Glutamatergic neuron (in vitro differentiated cells): ENCODE measurements around the gene TEKT2. TPM values are rescaled to one million over a fixed set of nuclear protein-coding genes. Genes with fewer than 3 reads are reported as not detected.

ENCODE experiments used
- DNase-seq: peaks from one replicate; pipeline ENCODE4 v3.0.0; 2022
- H3K27ac Mint-ChIP-seq: one replicate; pipeline ENCODE4 v1.8.0; 2020; ENCODE audit warnings: mild to moderate bottlenecking, mixed read lengths, inconsistent platforms; ENCODE audit not compliant: unreplicated experiment
- H3K27me3 Mint-ChIP-seq: one replicate; pipeline ENCODE4 v1.8.0; 2020; ENCODE audit warnings: mild to moderate bottlenecking, moderate library complexity, mixed read lengths, inconsistent platforms; ENCODE audit not compliant: unreplicated experiment
- H3K36me3 Mint-ChIP-seq: one replicate; pipeline ENCODE4 v1.8.0; 2020; ENCODE audit warnings: mild to moderate bottlenecking, mixed read lengths, inconsistent platforms; ENCODE audit not compliant: unreplicated experiment
- H3K4me1 Mint-ChIP-seq: one replicate; pipeline ENCODE4 v1.8.0; 2020; ENCODE audit warnings: mild to moderate bottlenecking, low read depth, mixed read lengths, inconsistent platforms; ENCODE audit not compliant: unreplicated experiment
- H3K4me3 Mint-ChIP-seq: one replicate; pipeline ENCODE4 v1.8.0; 2020; ENCODE audit warnings: mild to moderate bottlenecking, mixed read lengths, inconsistent platforms; ENCODE audit not compliant: unreplicated experiment
- H3K9me3 Mint-ChIP-seq: one replicate; pipeline ENCODE4 v1.8.0; 2020; ENCODE audit warnings: mild to moderate bottlenecking, moderate library complexity, mixed read lengths, inconsistent platforms; ENCODE audit not compliant: unreplicated experiment
- total RNA-seq: library from RNA; stranded (reverse); fragmentation: NEBNext Ultra II Directional; extraction: Animal tissue kit (Norgen Biotek cat#: 25700); gene quantifications from one replicate; pipeline ENCODE4 v1.2.1, GENCODE V29; 2021; ENCODE audit not compliant: unreplicated experiment
- TF ChIP-seq, protein P1 (sequence below): fragments of 200-600 bp; sonication (generic); IDR thresholded peaks from one replicate; pipeline ENCODE4 v1.5.0; 2021; ENCODE audit not compliant: partially characterized antibody, unreplicated experiment

TEKT2 gene
- total RNA-seq, 1 donor from 2014 or later = 1.6 TPM

DNA sequence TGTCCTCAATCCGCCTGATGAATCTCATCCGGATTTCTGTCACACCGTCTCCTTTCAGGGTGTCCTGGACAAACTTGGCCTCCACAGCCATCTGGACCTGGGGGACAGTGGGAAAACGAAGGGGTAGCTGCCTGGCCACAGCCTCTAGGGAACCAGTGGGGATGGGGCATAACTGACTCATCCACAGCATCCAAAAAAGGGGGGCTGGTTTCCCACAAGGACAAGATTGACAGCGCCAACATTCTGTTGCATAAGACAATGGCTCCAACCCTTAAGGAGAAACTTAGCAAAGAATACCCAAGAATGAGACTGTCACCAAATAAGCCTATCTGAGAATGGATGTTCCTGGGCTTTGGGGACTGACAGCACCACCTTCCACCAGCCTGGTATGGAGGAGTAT lies 53.3 kb downstream of the TEKT2 start:
- Mint-ChIP-seq H3K9me3 (no peaks in the 10 kb centered on the region), H3K27ac (no peak overlapping the region), H3K27me3 (peaks cover 4% of the 10 kb centered on the region), H3K4me3 (no peak overlapping the region), H3K4me1 (no peaks in the 10 kb centered on the region), H3K36me3 (no peaks in the 10 kb centered on the region)
- TF ChIP-seq, protein P1, sequence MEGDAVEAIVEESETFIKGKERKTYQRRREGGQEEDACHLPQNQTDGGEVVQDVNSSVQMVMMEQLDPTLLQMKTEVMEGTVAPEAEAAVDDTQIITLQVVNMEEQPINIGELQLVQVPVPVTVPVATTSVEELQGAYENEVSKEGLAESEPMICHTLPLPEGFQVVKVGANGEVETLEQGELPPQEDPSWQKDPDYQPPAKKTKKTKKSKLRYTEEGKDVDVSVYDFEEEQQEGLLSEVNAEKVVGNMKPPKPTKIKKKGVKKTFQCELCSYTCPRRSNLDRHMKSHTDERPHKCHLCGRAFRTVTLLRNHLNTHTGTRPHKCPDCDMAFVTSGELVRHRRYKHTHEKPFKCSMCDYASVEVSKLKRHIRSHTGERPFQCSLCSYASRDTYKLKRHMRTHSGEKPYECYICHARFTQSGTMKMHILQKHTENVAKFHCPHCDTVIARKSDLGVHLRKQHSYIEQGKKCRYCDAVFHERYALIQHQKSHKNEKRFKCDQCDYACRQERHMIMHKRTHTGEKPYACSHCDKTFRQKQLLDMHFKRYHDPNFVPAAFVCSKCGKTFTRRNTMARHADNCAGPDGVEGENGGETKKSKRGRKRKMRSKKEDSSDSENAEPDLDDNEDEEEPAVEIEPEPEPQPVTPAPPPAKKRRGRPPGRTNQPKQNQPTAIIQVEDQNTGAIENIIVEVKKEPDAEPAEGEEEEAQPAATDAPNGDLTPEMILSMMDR = no peak
- DNase-seq = no peak

DNA sequence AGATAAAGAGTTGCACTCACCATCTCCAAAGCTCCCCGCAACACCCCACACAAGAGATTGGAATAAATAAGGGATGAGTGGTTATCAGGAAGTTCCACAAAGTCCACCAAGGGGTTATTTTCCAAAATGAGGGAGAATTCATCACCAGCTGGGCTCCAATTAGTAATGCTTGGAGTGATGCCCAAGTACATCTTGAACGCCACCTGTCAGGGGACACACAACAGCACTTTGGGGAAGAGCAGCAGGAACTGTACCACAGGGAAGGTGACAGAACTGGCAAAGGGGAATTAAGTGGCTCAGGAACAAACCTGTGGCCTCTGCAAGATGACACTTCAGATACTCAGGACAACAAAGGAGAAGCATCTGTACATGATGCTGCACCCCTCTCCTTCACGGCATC lies 53.9 kb downstream of the TEKT2 start:
- Mint-ChIP-seq H3K36me3 (no peaks in the 10 kb centered on the region), H3K9me3 (no peaks in the 10 kb centered on the region), H3K27me3 (peaks cover 4% of the 10 kb centered on the region), H3K27ac (no peak overlapping the region), H3K4me1 (no peaks in the 10 kb centered on the region), H3K4me3 (no peak overlapping the region)
- no peak for DNase-seq
- TF ChIP-seq, protein P1 = no peak

Other genes with a start within 250 kb of the TEKT2 start
- 103 TPM for gene AGO1, start 200.9 kb upstream of the TEKT2 start, total RNA-seq
- 32.7 TPM for gene AGO3, start 153.0 kb upstream of the TEKT2 start, total RNA-seq
- 16.8 TPM for gene ADPRS, start 4.8 kb downstream of the TEKT2 start, total RNA-seq
- gene COL8A2, start 41.1 kb downstream of the TEKT2 start, total RNA-seq = not detected
- gene TRAPPC3, start 65.4 kb downstream of the TEKT2 start, total RNA-seq = 30.0 TPM
- 152 TPM for gene MAP7D1, start 72.1 kb downstream of the TEKT2 start, total RNA-seq
- 119 TPM for gene THRAP3, start 140.3 kb downstream of the TEKT2 start, total RNA-seq
- gene SH3D21, start 222.3 kb downstream of the TEKT2 start, total RNA-seq = 11.8 TPM
- 1.5 TPM for gene EVA1B, start 239.6 kb downstream of the TEKT2 start, total RNA-seq